GM19372 (cell line): ENCODE results near the gene PIM1.
A peak's percentile ranks its signal among the peaks of the same experiment; 100 is the strongest.
"Not testable (repeated sequence)": the region's sequence is repeated elsewhere in the genome, so short reads cannot be mapped to it uniquely, and the experiment has no call there.

Experiments
- ATAC-seq: cut with Tn5 transposase; IDR thresholded peaks from one replicate; pipeline ENCODE4 v1.9.1; 2021; ENCODE audit warnings: mild to moderate bottlenecking, low read depth, moderate library complexity; ENCODE audit not compliant: unreplicated experiment

PIM1 gene

DNA sequence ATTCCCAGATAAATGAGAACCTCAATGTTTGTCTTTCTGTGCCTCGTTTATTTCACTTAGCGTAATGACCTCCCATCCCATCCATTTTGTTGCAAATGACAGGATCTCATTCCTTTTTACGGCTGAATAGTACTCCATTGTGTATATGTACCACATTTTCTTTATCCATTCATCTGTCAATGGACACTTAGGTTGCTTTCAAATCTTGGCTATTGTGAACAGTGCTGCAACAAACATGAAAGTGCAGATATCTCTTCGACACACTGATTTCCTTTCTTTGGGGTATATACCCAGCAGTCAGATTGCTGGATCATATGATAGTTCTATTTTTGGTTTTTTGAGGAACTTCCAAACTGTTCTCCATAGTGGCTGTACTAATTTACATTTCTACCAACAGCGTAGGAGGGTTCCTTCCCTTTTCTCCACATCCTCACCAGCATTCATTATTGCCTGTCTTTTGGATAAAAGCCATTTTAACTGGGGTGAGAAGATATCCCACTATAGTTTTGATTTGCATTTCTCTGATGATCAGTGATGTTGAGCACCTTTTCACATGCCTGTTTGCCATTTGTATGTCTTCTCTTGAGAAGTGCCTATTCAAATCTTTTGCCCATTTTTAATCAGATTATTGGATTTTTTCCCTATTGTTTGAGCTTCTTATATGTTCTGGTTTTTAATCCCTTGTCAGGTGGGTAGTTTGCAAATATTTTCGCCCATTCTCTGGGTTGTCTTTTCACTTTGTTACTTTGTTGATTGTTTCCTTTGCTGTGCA lies 16.2 kb downstream of the PIM1 start:
- not testable (repeated sequence) for ATAC-seq

DNA sequence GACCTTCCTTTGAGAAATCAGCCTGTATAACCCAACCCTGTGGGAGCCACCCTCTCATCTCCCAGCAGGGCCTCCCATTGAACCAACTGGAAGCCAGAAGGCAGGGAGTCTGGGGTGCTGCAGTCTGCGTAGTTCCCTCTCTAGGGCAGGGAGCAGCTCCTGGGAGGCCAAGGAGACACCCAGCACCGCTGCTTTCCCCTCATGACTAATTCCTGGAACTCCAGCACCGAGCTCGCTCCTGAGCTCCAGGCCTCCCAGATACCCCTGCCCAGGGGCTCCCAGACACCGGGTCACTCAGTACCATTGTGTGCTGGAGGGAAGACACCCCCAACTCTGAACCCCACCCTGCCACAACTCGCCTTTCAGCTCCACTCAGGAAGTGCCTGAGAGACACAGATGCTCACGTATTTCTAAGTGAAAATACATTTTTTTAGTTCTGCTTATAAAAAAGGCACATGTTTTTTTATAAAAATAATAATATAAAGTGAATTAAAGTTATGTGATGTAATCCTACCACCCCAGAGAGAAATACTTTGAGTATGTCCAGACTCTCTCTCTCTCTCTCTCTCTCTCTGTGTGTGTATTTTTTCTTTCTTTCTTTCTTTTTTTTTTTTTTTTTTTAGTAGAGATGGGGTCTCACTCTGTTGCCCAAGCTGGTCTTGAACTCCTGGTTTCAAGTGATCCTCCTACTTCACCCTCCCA lies 17.5 kb downstream of the PIM1 start:
- no peak for ATAC-seq

DNA sequence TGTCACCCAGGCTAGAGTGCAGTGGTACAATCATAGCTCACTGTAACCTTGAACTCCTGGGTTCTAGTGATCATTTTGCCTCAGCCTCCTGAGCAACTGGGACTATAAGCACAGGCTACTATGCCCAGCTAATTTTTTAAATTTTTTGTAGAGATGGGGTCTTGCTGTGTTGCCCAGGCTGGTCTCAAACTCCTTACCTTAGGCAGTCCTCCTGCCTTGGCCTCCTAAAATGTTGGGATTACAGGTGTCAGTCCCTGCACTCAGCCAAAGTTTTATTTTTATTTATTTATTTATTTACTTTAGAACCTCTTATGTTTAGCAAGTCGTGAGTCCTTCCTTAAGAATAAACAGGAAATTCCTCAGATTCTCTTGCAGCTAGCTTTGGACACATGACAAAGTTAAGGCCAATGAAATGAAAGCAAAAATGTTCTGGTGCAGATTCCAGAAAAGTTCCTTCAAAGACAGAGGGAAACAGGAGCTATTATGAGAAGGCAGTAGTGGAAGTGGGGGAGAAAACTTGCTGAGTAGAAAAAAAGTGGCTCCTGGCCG lies 19.1 kb downstream of the PIM1 start:
- no peak for ATAC-seq

DNA sequence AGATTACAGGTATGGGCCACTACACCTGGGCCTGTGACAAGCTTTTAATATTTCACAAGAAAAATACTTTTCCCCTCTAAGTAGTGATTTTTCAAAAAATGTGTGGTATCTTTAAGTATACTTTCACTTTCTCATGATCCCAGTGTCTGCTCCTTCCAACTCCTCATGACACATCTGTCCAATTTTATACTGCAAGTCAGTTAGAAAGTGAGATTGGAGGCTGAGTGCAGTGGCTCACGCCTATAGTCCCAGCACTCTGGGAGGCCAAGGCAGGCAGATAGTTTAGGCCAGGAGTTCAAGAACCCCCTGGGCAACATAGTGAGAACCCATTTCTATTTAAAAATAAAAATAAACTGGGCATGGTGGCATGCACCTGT lies 20.2 kb downstream of the PIM1 start:
- no peak for ATAC-seq

DNA sequence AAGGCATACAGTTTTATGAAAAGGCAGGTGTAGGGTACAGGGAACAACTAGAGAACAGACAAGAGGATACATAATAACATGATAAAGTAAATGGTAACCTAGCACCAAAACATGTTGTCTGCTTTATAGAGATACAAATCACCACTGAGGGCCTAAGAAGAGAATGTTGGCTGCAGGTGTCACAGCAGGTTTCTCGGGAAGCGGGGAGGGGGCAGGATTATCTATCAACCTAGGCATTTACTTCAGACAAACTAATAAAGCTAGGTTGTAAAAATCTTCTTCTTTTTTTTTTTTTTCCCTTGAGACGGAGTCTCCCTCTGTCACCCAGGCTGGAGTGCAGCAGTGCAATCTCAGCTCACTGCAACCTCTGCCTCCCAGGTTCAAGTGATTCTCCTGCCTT lies 22.7 kb downstream of the PIM1 start:
- no peak for ATAC-seq

DNA sequence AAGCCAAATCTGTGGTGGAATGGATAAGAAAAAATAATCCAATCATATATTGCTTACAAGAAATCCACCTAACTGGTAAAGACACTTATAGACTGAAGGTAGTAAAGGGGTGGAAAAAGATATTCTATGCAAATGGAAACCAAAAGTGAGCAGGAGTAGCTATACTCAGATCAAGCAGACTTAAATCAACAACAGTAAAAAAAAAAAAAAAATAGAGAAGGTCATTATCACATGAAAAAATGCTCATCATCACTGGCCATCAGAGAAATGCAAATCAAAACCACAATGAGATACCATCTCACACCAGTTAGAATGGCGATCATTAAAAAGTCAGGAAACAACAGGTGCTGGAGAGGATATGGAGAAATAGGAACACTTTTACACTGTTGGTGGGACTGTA lies 24.9 kb downstream of the PIM1 start:
- not testable (repeated sequence) for ATAC-seq

DNA sequence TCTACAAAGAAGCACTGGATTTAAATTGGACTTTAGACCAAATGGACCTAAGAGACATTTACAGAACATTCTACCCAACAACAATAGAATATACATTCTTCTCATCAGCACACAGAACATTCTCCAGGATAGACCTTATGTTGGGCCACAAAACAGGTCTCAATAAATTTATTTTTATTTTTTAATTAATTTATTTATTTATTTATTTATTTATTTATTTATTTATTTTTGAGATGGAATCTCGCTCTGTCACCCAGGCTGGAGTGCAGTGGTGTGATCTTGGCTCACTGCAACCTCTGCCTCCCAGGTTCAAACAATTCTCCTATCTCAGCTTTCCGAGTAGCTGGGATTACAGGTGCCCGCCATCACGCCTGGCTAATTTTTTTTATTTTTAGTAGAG lies 26.5 kb downstream of the PIM1 start:
- not testable (repeated sequence) for ATAC-seq

DNA sequence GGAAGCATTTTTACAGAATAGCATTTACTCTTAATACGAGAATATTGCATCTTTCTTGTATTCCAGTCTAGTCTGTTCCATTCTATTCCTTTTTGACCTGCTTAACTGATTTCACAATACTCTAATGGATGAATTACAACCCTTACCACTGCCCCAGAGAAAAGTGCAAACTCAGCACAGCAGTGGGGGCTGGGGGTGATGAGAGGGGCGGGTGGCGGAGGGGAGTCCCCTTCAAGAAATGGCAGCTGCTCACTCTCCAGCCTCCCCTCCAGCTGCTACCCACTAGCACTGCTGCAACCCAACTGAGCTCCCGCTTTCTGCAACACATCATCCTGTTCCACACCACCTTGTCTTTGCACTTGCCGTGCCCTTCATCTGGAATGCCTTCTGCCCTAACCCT lies 30.1 kb downstream of the PIM1 start:
- ATAC-seq, result no peak

DNA sequence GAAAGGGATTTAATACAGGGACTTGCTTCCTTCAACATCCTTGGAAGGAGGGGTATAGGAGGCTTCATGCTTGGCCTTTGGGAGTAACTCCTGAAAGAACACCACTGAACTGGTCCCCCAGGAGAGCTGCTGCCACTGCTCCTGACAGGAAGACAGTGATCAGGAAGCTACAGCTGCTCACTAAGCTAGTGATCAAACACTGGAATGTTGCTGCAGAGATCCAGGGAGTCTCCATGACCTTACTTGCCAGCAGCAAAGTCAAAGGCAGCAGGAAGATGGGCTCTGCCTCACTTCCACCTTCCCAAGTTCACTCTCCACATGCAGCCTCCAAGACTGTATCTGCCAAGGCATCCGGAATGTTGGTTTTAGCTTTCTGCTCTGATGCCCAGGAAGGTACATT lies 31.8 kb downstream of the PIM1 start:
- no peak for ATAC-seq

DNA sequence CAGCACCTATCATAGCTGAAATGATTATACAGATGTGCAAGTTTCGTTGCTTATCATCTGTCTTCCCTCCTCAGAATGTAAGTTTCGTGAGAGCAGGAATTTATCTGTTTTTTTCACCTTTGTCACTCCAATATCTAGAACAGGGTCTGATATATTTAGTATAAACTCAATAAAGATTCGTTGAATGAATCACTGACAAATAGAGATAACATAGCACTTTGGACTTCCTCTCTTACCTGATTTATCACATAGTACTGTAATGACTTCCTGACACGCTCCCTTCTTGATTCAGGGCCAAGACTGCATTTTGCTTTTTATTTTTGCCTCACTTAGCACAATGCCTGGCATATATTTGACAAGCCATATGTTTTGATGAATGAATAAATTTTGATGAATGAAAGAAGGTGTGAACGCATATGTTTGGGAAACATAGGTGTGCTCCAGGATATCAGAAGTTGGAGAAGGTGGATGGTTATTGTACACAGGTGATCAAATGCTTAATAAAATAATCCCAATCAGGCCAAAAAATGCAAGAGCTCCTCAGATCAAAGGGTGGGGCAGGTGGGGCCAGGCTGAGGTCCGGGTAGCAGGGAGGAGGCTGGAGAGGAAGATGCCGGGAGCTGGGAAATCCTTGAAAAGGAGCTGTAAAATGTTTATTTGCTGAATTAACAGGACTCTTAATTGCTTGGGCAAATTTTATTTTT lies 33.0 kb downstream of the PIM1 start:
- no peak for ATAC-seq

DNA sequence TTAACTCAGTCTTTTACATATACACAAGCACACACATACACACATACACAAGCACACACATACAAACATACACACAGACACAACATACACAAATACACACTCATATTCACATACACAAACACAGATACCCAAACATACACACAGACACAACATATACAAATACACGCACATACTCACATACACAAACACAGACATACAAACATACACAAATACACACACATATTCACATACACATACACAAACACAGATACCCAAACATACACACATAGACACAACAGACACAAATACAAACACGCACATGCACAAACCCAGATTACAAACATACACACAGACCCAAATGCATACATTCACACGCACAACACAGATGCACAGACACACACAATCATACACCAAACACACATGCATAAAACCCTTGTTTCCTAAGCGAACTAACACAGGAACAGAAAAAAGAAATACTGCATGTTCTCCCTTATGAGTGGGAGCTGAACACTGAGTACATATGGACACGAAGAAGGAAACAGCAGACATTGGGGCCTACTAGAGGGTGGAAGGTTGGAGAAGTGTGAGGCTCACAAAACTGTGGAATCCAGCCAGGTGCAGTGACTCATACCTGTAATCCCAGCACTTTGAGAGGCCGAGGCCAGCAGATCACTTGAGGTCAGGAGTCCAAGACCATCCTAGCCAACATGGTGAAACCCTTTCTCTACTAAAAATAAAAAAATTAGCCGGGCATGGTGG lies 34.2 kb downstream of the PIM1 start:
- no peak for ATAC-seq

DNA sequence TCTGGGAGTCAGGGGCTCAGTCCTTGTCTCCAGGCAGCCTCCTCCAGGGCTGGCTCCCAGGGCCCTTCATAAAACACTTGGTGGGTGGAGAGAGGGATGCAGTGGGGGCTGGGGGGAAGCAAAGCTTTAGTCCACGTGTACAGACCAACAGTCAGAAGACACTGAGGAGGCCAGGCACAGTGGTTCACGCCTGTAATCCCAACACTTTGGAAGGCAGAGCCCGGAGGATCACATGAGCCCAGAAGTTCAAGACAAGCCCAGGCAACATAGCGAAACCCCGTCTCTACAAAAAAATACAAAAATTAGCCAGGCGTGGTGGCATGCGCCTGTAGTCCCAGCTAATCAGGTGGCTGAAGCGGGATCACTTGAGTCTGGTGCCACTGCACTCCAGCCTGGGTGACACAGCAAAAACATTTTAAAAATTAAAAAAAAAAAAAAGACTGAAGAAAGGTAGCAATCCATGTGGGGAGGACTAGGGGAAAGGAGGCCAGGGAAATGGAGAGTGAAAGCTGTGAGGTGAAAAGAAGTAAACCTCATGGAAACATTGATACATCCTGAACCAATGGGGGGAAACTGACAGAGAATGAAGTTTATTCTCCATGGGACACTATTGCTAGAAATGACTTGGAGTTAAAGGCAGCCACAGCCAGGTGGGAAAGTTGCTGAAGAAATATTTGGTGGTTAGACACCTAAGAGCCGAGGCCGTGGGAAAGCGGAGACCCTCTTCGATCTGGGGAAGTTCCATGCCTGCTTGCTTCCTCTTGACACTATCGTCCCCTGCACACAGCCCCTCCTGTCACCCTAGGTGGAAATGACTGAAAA lies 35.4 kb downstream of the PIM1 start:
- no peak for ATAC-seq

DNA sequence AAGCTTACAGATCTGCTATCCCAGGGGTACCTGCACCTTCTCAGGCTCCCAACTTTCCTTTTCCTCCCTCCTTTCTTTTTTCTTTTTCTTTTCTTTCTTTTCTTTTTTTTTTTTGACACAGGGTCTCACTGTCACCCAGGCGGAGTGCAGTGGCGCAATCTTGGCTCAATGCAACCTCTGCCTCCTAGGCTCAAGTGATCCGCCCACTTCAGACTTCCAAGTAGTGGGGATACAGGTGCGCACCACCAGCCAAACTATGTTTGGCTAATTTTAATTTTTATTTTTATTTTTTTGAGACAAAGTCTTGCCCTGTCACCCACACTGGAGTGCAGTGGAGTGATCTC lies 36.0 kb downstream of the PIM1 start:
- no peak for ATAC-seq

DNA sequence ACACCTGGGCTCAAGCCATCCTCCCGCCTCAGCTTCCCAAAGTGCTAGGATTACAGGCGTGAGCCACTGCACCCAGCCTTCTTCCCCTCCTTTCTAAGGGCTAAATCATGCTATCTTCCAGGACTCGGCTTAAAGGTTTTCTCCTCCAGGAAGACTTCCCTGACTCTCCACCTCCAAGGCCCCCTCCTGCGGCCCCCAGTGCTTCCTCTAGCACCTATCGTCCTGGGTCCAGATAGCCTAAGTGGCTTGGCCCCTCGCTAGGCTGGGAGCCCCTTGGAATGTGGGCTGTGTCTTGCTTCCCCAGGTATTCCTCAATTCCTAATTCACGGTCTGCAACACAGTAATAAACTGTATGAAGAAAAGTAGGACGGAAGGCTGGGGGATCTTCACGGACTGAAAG lies 36.7 kb downstream of the PIM1 start:
- no peak for ATAC-seq

DNA sequence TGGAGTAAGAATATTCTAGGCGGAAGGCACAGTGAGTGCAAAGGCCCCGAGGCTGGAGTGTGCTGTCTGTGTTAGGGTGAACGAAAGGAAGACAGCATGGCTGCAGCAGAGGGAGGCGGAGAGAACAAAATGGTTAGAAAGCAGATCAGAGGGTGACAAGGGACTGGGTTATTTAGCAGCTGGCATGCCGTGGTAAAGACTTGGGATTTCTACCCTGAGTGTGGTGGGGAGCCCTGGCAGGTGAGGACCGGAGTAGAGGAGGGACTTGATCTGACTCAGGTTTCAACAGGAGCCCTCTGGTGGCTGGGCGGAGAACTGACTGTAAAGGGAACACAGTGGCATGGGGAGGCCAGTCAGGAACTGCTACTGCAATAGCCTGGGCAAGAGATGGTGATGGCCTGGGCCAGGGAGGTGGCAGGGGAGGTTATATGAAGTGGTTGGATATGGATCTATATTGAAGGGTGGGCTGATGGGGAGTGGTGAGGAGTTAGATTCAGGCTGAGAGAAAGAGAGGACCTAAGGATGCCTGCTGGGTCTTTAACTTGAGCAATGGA lies 38.0 kb downstream of the PIM1 start:
- peak; percentile 70 for ATAC-seq

DNA sequence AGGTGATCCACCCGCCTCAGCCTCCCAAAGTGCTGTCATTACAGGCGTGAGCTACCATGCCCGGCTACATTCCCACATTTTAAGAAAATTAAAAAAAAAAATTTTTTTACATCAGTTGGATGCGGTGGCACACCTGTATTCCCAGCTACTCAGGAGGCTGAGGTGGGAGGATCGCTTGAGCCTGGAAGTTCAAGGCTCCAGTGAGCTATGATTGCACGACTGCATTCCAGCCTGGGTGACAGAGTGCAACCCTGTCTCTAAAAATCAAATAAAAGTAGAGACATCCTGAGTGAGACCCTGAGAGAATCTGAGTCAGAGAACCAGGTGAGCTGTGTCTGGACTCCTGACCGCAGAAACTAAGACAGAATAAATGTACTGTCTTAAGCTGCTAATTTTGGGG lies 38.8 kb downstream of the PIM1 start:
- no peak for ATAC-seq

DNA sequence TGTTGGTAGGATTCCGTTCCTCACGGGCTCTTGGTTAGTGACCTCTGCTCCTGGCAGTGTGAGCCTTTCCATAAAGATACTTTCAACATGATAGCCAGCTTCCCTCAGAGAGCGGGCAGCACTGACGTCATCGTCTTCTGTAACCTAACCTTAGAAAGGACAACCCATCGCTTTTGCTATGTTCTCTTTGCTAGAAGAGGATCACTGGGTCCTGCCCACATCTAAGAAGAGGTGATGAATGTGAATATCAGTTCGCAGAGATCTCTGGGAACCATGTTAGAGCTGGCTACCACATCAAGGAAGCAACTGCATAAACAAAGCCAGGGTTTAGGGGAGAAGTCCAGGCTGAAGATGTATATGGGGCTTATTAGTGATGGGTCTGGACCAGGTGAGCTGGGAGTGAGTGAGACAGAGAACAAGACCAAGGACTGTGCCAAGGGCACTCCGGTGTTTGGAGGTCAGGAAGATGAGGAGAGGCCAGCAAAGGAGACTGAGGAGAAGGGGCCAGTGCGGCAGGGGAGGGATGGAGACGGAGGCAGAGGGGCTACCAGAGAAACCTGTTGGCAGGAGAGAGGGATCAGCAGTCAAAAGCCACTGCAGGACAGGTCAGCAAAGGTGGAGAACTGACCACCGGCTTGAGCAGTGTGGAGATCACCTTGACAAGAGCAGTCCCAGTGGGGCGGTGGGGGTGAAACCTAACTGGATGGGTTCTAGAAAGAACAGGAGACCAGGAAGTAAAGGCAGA lies 39.7 kb downstream of the PIM1 start:
- ATAC-seq, result no peak

DNA sequence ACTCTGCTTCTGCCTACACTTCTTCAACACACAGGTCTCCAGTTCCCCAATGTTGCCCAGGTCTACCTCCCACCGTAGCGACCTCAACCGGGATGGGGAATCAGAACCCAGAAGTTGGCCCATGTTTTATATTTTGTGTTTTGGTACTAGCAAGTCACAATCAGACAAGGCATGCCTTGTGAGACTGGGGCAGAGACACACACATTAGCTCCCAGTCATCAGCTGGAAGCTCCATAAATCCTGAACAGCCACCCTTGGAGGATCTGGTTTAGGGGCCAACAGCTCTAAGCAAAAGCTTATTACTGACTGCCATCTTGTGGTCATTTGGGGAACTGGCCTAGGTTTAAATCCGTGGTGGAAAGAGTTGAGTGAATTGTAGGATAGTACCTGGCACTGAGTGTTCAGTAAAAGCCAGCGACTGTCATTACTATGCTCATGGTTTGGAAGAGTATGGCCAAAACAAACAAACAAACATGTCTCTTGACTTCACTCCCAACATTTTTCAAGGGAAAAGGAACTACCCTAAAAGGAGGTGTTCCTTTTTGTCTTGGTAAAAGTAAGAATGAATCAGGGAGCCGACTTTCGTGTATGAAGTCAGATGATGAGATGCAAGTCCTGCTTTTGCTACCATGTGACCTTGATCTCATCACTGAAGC lies 40.5 kb downstream of the PIM1 start:
- no peak for ATAC-seq
